NCI-H510A treated with DMSO at 0.1 percent for 48 hours (cell line): Measurements from ENCODE around the gene SERPINB4.

Experiments used
- DNase-seq: peaks from one replicate; lab custom pipeline; 2025; lab: John Stamatoyannopoulos, UW

SERPINB4 gene

GRCh38 chr18:63627819-63628218, 16.2 kb downstream of the SERPINB4 start:
- no peak for DNase-seq

- DNase-seq = no peak
These were observed 17.6 kb downstream of the SERPINB4 start for GRCh38 chr18:63626431-63626830.

GRCh38 chr18:63624863-63625262, 19.2 kb downstream of the SERPINB4 start:
- no peak for DNase-seq

- no peak for DNase-seq
These were observed 24.4 kb downstream of the SERPINB4 start for GRCh38 chr18:63619661-63620060.

- no peak for DNase-seq
These were observed 26.2 kb downstream of the SERPINB4 start for GRCh38 chr18:63617915-63618234.

GRCh38 chr18:63617049-63617914, 26.8 kb downstream of the SERPINB4 start:
- peak; percentile 95 for DNase-seq

- peak; percentile 65 for DNase-seq
These were observed 30.6 kb downstream of the SERPINB4 start for GRCh38 chr18:63613420-63613819.

- no peak for DNase-seq
These were observed 37.5 kb downstream of the SERPINB4 start for GRCh38 chr18:63606526-63606925.

GRCh38 chr18:63604791-63605567, 39.1 kb downstream of the SERPINB4 start:
- DNase-seq = peak; percentile 97

- DNase-seq = no peak
These were observed 40.3 kb downstream of the SERPINB4 start for GRCh38 chr18:63603772-63604171.

- no peak for DNase-seq
These were observed 40.7 kb downstream of the SERPINB4 start for GRCh38 chr18:63603355-63603754.

- DNase-seq = no peak
These were observed 47.1 kb downstream of the SERPINB4 start for GRCh38 chr18:63596964-63597363.

GRCh38 chr18:63592471-63592870, 51.6 kb downstream of the SERPINB4 start:
- DNase-seq = no peak

GRCh38 chr18:63591725-63592124, 52.3 kb downstream of the SERPINB4 start:
- DNase-seq = no peak

GRCh38 chr18:63590966-63591695, 52.9 kb downstream of the SERPINB4 start:
- no peak for DNase-seq

- no peak for DNase-seq
These were observed 53.7 kb downstream of the SERPINB4 start for GRCh38 chr18:63590373-63590772.

GRCh38 chr18:63588909-63589308, 55.1 kb downstream of the SERPINB4 start:
- DNase-seq = no peak
